Measurements from ENCODE around the gene DIRAS1. TPM values are rescaled to one million over a fixed set of nuclear protein-coding genes. Genes with fewer than 3 reads are reported as not detected.

Gene DIRAS1
- total RNA-seq, 1 experiment from 2014 or later, result 0.17 TPM

- BruUV-seq (replicated peaks), result no TSS peak
- CTCF ChIA-PET, result no interaction called here
- DNase-seq, result no peak
- intact Hi-C loops (cut with micrococcal nuclease; ENCODE audit: unreplicated experiment), result no loop called here
- H3K9me3 Mint-ChIP-seq (ENCODE audit: low read depth, unreplicated experiment), result no peaks in the 10 kb centered on the region
- no peak overlapping the region for H3K4me3 Mint-ChIP-seq (ENCODE audit: low read depth, unreplicated experiment)
- TF ChIP-seq, protein P1, sequence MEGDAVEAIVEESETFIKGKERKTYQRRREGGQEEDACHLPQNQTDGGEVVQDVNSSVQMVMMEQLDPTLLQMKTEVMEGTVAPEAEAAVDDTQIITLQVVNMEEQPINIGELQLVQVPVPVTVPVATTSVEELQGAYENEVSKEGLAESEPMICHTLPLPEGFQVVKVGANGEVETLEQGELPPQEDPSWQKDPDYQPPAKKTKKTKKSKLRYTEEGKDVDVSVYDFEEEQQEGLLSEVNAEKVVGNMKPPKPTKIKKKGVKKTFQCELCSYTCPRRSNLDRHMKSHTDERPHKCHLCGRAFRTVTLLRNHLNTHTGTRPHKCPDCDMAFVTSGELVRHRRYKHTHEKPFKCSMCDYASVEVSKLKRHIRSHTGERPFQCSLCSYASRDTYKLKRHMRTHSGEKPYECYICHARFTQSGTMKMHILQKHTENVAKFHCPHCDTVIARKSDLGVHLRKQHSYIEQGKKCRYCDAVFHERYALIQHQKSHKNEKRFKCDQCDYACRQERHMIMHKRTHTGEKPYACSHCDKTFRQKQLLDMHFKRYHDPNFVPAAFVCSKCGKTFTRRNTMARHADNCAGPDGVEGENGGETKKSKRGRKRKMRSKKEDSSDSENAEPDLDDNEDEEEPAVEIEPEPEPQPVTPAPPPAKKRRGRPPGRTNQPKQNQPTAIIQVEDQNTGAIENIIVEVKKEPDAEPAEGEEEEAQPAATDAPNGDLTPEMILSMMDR (IDR thresholded peaks at IDR 0.05; ENCODE audit: unreplicated experiment), result no peak
- peaks cover 41% of the 10 kb centered on the region for H3K36me3 Mint-ChIP-seq (ENCODE audit: insufficient read depth, unreplicated experiment)
- H3K27me3 Mint-ChIP-seq (ENCODE audit: unreplicated experiment), result no peaks in the 10 kb centered on the region
- no peak overlapping the region for H3K27ac Mint-ChIP-seq (ENCODE audit: unreplicated experiment)
- H3K4me1 Mint-ChIP-seq (ENCODE audit: low read depth, unreplicated experiment), result no peaks in the 10 kb centered on the region
Observed at GRCh38 chr19:2756921-2757881, 36.0 kb upstream of the DIRAS1 start.

- TF ChIP-seq, protein P1 (IDR thresholded peaks at IDR 0.05; ENCODE audit: unreplicated experiment), result no peak
- Mint-ChIP-seq H3K4me3 (ENCODE audit: low read depth, unreplicated experiment) (no peak overlapping the region), H3K9me3 (ENCODE audit: low read depth, unreplicated experiment) (no peaks in the 10 kb centered on the region), H3K27me3 (ENCODE audit: unreplicated experiment) (no peaks in the 10 kb centered on the region), H3K4me1 (ENCODE audit: low read depth, unreplicated experiment) (no peaks in the 10 kb centered on the region), H3K36me3 (ENCODE audit: insufficient read depth, unreplicated experiment) (peaks cover 37% of the 10 kb centered on the region), H3K27ac (ENCODE audit: unreplicated experiment) (no peak overlapping the region)
- CTCF ChIA-PET, result no interaction called here
- intact Hi-C loops (cut with micrococcal nuclease; ENCODE audit: unreplicated experiment), result no loop called here
- DNase-seq, result no peak
- BruUV-seq (replicated peaks), result no TSS peak
Observed at GRCh38 chr19:2756477-2756876, 35.3 kb upstream of the DIRAS1 start.

DNA sequence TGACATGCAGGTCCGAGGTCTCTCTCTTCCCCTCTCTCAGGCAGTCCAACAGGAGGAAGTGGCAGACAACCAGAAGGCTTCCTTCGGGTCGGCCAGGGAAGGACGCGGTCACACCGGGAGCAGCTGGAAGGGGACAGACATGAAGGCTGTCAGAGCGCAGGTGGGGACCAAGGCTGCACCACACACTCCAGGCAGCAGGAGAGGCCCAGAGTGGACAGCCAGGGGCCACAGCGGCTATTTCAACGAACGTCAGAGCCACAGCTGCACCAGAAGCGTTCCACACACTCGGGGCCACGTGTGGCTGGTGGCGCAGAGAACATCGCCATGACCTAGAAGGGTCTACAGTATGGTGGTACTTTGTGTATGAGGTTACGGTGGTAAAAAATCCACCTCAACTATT is 34.6 kb upstream of the DIRAS1 start:
- BruUV-seq (replicated peaks), result no TSS peak
- Mint-ChIP-seq H3K27ac (ENCODE audit: unreplicated experiment) (no peak overlapping the region), H3K9me3 (ENCODE audit: low read depth, unreplicated experiment) (no peaks in the 10 kb centered on the region), H3K36me3 (ENCODE audit: insufficient read depth, unreplicated experiment) (peaks cover 34% of the 10 kb centered on the region), H3K4me1 (ENCODE audit: low read depth, unreplicated experiment) (no peaks in the 10 kb centered on the region), H3K4me3 (ENCODE audit: low read depth, unreplicated experiment) (no peak overlapping the region), H3K27me3 (ENCODE audit: unreplicated experiment) (no peaks in the 10 kb centered on the region)
- intact Hi-C loops (cut with micrococcal nuclease; ENCODE audit: unreplicated experiment), result no loop called here
- TF ChIP-seq, protein P1 (IDR thresholded peaks at IDR 0.05; ENCODE audit: unreplicated experiment), result no peak
- CTCF ChIA-PET, result no interaction called here
- DNase-seq, result no peak

- Mint-ChIP-seq H3K27me3 (ENCODE audit: unreplicated experiment) (no peaks in the 10 kb centered on the region), H3K27ac (ENCODE audit: unreplicated experiment) (no peak overlapping the region), H3K36me3 (ENCODE audit: insufficient read depth, unreplicated experiment) (peaks cover 31% of the 10 kb centered on the region), H3K9me3 (ENCODE audit: low read depth, unreplicated experiment) (no peaks in the 10 kb centered on the region), H3K4me3 (ENCODE audit: low read depth, unreplicated experiment) (no peak overlapping the region), H3K4me1 (ENCODE audit: low read depth, unreplicated experiment) (no peaks in the 10 kb centered on the region)
- TF ChIP-seq, protein P1 (IDR thresholded peaks at IDR 0.05; ENCODE audit: unreplicated experiment), result no peak
- CTCF ChIA-PET, result no interaction called here
- intact Hi-C loops (cut with micrococcal nuclease; ENCODE audit: unreplicated experiment), result no loop called here
- BruUV-seq (replicated peaks), result no TSS peak
- DNase-seq, result no peak
Observed at GRCh38 chr19:2755448-2755705, 34.2 kb upstream of the DIRAS1 start.

Measured in Calu3 (cell line).